CD4-positive, CD25-positive, alpha-beta regulatory T cell (primary cell): Measurements from ENCODE around the gene FAM83D. TPM values are rescaled to one million over a fixed set of nuclear protein-coding genes. Genes with fewer than 3 reads are reported as not detected.

Source experiments
- ATAC-seq, 2 donors: fragments of 150-1000 bp; cut with Tn5 transposase; one replicate each; pipeline ENCODE4 v1.10.0; 2021; ENCODE audit warnings: low read depth in 2 of 2, moderate number of reproducible peaks in 2 of 2, moderate library complexity in 1 of 2
- DNase-seq, 3 donors: peaks; one replicate each; pipeline versions ENCODE4 v3.0.0 to v3.0.0-alpha.2; 2012 to 2022; ENCODE audit warnings: mixed read lengths in 1 of 3
- H3K27ac ChIP-seq: one replicate; pipeline ENCODE4 v1.7.0; 2013; ENCODE audit warnings: mild to moderate bottlenecking, low read length; ENCODE audit not compliant: insufficient read depth, poor library complexity, severe bottlenecking
- H3K27me3 ChIP-seq: one replicate; pipeline ENCODE4 v1.7.0; 2013; ENCODE audit warnings: low read length; ENCODE audit not compliant: control insufficient read depth, insufficient read depth
- H3K36me3 ChIP-seq: one replicate; pipeline ENCODE4 v1.7.0; 2013; ENCODE audit warnings: mild to moderate bottlenecking, low read length, moderate library complexity; ENCODE audit not compliant: control insufficient read depth, insufficient read depth
- H3K4me1 ChIP-seq: 2 replicates; pipeline ENCODE4 v1.7.0; 2013; ENCODE audit warnings: mild to moderate bottlenecking, low read length; ENCODE audit not compliant: insufficient read depth, control insufficient read depth, poor library complexity, severe bottlenecking
- H3K4me3 ChIP-seq: one replicate; pipeline ENCODE4 v1.7.0; 2013; ENCODE audit warnings: low read depth, mild to moderate bottlenecking, low read length, moderate library complexity
- H3K9me3 ChIP-seq, 2 experiments: 1 replicate in 1 of 2; 2 replicates in 1 of 2; pipeline ENCODE4 v1.7.0; 2013; ENCODE audit warnings: low read length in 2 of 2, mild to moderate bottlenecking in 1 of 2, moderate library complexity in 1 of 2; ENCODE audit not compliant: control insufficient read depth in 2 of 2
- H3K27ac Mint-ChIP-seq, 3 donors: one replicate each; pipeline ENCODE4 v1.8.0; 2020 to 2022; ENCODE audit warnings: mild to moderate bottlenecking in 3 of 3, mixed read lengths in 3 of 3, moderate library complexity in 2 of 3
- H3K27me3 Mint-ChIP-seq: one replicate; pipeline ENCODE4 v1.8.0; 2022; ENCODE audit warnings: mild to moderate bottlenecking, mixed read lengths
- H3K36me3 Mint-ChIP-seq: one replicate; pipeline ENCODE4 v1.8.0; 2020; ENCODE audit warnings: mixed read lengths
- H3K4me1 Mint-ChIP-seq, 4 donors: one replicate each; pipeline ENCODE4 v1.8.0; 2020 to 2022; ENCODE audit warnings: mixed read lengths in 4 of 4, mild to moderate bottlenecking in 1 of 4
- H3K4me3 Mint-ChIP-seq, 4 donors: one replicate each; pipeline ENCODE4 v1.8.0; 2020 to 2022; ENCODE audit warnings: mild to moderate bottlenecking in 4 of 4, mixed read lengths in 4 of 4, moderate library complexity in 3 of 4
- H3K9me3 Mint-ChIP-seq, 7 donors: one replicate each; pipeline ENCODE4 v1.8.0; 2020 to 2022; ENCODE audit warnings: mixed read lengths in 7 of 7, mild to moderate bottlenecking in 3 of 7, moderate library complexity in 2 of 7
- polyA plus RNA-seq, 4 donors: library from polyadenylated mRNA; unstranded; fragments of 300-500 nt; fragmentation: Illumina TruSeq; gene quantifications; one replicate each; pipeline ENCODE4 v1.2.3, GENCODE V29; 2021
- total RNA-seq: library from RNA; stranded (reverse); gene quantifications from one replicate; pipeline ENCODE4 v1.2.3, GENCODE V29; 2022

The FAM83D gene
- total and polyA plus RNA-seq, 5 donors from 2014 or later, result 0.20 to 8.6 (median 1.3) TPM

DNA sequence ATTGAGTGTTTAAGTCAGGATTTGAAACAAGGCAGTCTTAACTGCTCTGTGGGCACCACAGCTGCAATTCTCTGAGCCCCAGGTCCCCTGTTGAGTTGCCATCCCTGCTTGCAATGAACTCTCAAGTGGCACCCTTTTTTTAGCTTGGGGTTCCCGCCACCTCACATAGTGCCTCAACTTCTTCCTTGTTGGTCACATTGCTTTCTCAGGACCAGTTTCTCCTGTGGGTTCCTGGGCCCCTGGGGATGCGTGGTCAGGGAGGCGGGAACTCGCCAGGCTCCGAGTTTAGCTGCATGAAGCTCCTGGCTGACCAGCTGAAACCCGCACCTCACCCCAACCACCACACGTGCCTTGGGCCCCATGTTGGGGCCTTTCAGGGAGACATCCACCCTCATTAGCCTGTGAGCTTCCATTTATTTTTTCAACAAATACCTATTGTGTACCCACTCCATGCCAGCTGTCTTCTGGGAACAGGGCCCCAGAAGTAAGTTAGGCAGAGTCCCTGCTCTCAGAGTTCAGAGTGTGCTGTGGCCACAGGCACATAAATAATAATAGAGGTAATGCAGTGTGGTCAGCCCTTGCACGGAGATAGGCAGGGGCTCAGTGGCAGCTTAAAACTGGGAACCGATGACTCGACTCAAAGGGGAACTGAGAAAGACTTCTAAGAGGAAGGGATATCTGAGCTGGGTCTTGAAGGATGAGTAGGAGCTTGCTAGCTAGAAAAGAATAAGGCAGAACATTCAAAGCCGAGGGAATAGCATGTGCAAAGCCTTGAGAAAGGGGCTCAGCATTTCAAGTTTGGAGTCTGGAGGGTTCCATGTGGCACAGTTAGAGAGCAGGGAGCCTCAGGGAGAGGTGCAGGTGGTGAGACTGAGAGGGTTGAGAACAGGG is 33.9 kb upstream of the FAM83D start:
- DNase-seq (no peak), ATAC-seq (peak in 1 of 2 donors; percentile 9)
- peak overlapping the region in 1 of 4 donors; percentile 65 for H3K4me3 Mint-ChIP-seq
- peaks cover 8 to 44% (median 23%) of the 10 kb centered on the region in 4 donors for H3K4me1 Mint-ChIP-seq
- Histone ChIP-seq H3K36me3 (peaks cover 35% of the 10 kb centered on the region), H3K4me3 (peak overlapping the region; percentile 35), H3K4me1 (peaks cover 23% of the 10 kb centered on the region), H3K27ac (peak overlapping the region; percentile 50), H3K27me3 (no peaks in the 10 kb centered on the region), H3K9me3 (no peaks in the 10 kb centered on the region)
- peaks cover 11% of the 10 kb centered on the region for H3K36me3 Mint-ChIP-seq
- H3K9me3 Mint-ChIP-seq, result peaks cover 0 to 3% (median 0%) of the 10 kb centered on the region in 7 donors
- H3K27ac Mint-ChIP-seq, result peak overlapping the region; percentile 58 to 97 (median 87)
- H3K27me3 Mint-ChIP-seq, result no peaks in the 10 kb centered on the region

DNA sequence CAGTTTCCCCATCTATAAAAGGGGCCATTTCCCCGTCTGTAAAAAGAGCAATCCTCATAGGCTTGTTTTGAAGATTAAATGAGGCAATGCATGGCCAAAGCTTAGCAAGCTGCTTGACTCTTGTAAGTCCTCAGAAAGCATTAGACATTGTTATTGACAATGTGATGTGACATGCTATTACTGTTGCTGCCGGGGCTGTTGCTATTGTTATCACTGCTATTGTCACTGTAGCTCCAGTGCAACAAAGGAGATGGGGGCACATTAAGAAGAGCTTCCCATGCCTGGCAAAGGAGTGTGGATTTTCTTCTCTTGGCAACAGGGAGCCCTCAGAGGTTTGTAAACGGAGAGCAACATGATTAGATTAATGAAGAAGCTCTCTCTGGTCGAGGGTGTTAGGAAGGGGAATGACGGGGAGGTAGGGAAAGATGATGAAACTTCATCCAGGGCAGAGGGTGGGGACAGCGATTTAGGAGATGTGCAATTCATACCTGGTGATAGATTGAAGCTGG is 33.1 kb upstream of the FAM83D start:
- H3K36me3 ChIP-seq, result peaks cover 43% of the 10 kb centered on the region
- Mint-ChIP-seq H3K27ac (peak overlapping the region; percentile 58 to 97 (median 87)), H3K36me3 (peaks cover 19% of the 10 kb centered on the region), H3K4me3 (peak overlapping the region; percentile 24 to 93 (median 71)), H3K27me3 (no peaks in the 10 kb centered on the region), H3K9me3 (peaks cover 0 to 3% (median 0%) of the 10 kb centered on the region in 7 donors), H3K4me1 (peaks cover 16 to 44% (median 22%) of the 10 kb centered on the region in 4 donors)
- peak overlapping the region; percentile 50 for H3K27ac ChIP-seq
- H3K9me3 ChIP-seq, result no peaks in the 10 kb centered on the region
- H3K27me3 ChIP-seq, result no peaks in the 10 kb centered on the region
- H3K4me1 ChIP-seq, result peaks cover 23% of the 10 kb centered on the region
- peak overlapping the region; percentile 35 for H3K4me3 ChIP-seq
- ATAC-seq (peak in 1 of 2 donors; percentile 20), DNase-seq (no peak)

DNA sequence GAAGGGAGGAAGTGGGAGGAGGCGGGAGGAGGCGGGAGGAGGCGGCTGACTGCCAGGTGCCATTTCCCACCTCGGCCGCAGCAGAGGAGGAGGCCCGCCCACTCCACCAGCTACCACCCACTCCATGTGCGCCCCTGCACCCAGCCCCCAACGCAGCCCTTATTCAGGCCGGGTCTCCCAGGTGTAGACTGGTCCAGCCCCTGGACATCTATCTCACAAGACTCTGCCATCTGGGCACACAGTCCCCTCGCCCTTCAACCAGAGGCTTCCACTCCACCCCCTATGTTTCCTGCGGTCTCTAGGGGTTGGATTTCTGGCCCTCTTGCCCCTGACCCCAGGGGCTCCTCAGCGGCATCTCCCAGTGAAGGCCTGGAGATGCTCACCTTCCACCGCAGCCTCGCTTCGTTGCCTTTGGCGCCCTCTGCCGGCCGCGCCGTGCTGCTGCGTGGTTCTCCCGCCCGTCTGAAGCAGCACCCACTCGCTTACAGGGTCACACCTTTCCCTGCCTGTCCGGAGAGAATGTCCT is 32.6 kb upstream of the FAM83D start:
- no peaks in the 10 kb centered on the region for H3K9me3 ChIP-seq
- no peaks in the 10 kb centered on the region for H3K27me3 ChIP-seq
- H3K9me3 Mint-ChIP-seq, result peaks cover 0 to 3% (median 0%) of the 10 kb centered on the region in 7 donors
- peak; percentile 85 for ATAC-seq
- H3K27me3 Mint-ChIP-seq, result no peaks in the 10 kb centered on the region
- H3K4me3 Mint-ChIP-seq, result peak overlapping the region in 3 of 4 donors; percentile 24 to 93 (median 72)
- H3K4me1 Mint-ChIP-seq, result peaks cover 17 to 41% (median 22%) of the 10 kb centered on the region in 4 donors
- H3K4me1 ChIP-seq, result peaks cover 23% of the 10 kb centered on the region
- peak overlapping the region; percentile 50 for H3K27ac ChIP-seq
- peaks cover 20% of the 10 kb centered on the region for H3K36me3 Mint-ChIP-seq
- peak; percentile 65 to 79 (median 78) for DNase-seq
- no peak overlapping the region for H3K4me3 ChIP-seq
- peaks cover 46% of the 10 kb centered on the region for H3K36me3 ChIP-seq
- H3K27ac Mint-ChIP-seq, result peak overlapping the region; percentile 58 to 97 (median 87)

DNA sequence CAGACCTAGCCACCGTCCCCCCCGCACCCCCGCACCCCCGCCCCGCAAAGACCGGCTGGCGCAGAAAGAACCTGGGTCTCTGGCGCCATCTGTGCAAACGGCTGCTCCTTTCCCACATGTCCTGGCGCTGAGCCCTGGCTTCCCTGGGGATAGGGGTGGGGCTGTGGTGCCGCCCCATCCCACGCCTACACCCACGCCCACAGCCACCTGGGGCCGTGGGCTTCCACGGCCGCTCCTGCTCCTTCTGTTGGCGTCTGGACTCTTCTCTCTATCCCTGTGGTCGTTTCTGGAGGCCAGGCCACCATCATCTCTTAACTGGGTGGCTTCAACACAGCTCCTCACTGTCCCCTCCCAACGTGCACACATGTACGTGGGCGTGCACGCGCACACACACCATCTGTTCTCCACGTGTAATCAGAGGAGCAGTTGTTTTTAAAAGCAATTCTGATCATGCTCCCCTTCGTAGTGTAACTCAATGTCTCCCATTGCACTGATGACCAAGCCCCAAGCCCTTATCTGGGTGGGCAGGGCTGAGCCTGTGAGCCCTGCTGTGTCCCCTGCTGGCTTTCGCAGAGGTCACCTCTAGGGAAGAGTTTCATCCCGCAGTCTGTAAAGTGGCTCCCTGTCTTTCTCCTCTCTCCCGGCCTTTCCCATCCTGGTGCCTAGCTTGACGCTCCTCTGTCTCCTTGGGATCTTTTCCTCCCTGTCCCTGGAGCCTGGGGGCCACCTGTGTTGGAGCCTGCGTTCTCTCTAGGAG is 31.9 kb upstream of the FAM83D start:
- no peak for ATAC-seq
- H3K27me3 ChIP-seq, result no peaks in the 10 kb centered on the region
- H3K4me3 Mint-ChIP-seq, result peak overlapping the region in 2 of 4 donors; percentile 71 to 82
- no peak overlapping the region for H3K27ac ChIP-seq
- peaks cover 0 to 3% (median 0%) of the 10 kb centered on the region in 7 donors for H3K9me3 Mint-ChIP-seq
- peaks cover 17 to 41% (median 22%) of the 10 kb centered on the region in 4 donors for H3K4me1 Mint-ChIP-seq
- DNase-seq, result no peak
- no peaks in the 10 kb centered on the region for H3K9me3 ChIP-seq
- H3K36me3 ChIP-seq, result peaks cover 50% of the 10 kb centered on the region
- H3K4me3 ChIP-seq, result no peak overlapping the region
- H3K27me3 Mint-ChIP-seq, result no peaks in the 10 kb centered on the region
- peak overlapping the region; percentile 87 to 92 (median 91) for H3K27ac Mint-ChIP-seq
- peaks cover 23% of the 10 kb centered on the region for H3K4me1 ChIP-seq
- H3K36me3 Mint-ChIP-seq, result peaks cover 20% of the 10 kb centered on the region

DNA sequence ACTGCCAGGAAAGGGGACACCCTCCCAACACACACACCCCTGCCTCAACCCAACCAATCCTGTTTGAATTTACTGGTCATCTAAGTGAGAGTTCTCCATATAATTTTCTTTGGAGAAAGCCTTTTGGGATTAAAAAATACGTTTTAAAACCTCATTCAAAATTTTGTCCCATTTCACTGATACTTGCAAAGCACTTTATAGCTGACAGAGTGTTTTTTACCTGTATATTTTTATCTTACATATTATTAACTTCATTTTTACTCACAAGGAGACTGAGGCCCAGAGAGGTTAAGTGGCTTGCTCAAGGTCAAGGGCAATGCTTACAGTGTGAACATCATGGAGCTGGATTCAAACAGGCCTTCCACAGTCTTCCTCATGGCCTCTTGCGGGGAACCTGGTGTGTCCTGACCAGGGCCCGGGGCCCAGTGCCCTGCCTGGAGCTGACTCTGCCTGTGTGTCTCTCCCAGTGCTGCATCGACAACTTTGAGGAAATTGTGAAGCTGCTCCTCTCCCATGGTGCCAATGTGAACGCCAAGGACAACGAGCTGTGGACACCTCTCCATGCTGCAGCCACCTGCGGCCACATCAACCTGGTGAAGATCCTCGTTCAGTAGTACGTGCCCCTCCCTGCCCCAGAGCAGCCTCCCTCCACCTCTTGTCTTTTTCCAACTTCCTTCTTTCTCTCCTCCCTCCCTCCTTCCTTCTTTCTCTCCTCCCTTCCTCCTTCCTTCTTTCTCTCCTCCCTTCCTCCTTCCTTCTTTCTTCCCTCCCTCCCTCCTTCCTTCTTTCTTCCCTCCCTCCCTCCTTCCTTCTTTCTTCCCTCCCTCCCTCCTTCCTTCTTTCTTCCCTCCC is 30.9 kb upstream of the FAM83D start:
- Mint-ChIP-seq H3K36me3 (peaks cover 20% of the 10 kb centered on the region), H3K27ac (peak overlapping the region in 1 of 3 donors; percentile 87), H3K4me3 (no peak overlapping the region), H3K27me3 (no peaks in the 10 kb centered on the region), H3K9me3 (peaks cover 0 to 3% (median 0%) of the 10 kb centered on the region in 7 donors), H3K4me1 (peaks cover 17 to 35% (median 21%) of the 10 kb centered on the region in 4 donors)
- H3K27me3 ChIP-seq, result no peaks in the 10 kb centered on the region
- peaks cover 23% of the 10 kb centered on the region for H3K4me1 ChIP-seq
- no peak overlapping the region for H3K27ac ChIP-seq
- H3K4me3 ChIP-seq, result no peak overlapping the region
- no peaks in the 10 kb centered on the region for H3K9me3 ChIP-seq
- ATAC-seq (no peak), DNase-seq (no peak)
- peaks cover 47% of the 10 kb centered on the region for H3K36me3 ChIP-seq

DNA sequence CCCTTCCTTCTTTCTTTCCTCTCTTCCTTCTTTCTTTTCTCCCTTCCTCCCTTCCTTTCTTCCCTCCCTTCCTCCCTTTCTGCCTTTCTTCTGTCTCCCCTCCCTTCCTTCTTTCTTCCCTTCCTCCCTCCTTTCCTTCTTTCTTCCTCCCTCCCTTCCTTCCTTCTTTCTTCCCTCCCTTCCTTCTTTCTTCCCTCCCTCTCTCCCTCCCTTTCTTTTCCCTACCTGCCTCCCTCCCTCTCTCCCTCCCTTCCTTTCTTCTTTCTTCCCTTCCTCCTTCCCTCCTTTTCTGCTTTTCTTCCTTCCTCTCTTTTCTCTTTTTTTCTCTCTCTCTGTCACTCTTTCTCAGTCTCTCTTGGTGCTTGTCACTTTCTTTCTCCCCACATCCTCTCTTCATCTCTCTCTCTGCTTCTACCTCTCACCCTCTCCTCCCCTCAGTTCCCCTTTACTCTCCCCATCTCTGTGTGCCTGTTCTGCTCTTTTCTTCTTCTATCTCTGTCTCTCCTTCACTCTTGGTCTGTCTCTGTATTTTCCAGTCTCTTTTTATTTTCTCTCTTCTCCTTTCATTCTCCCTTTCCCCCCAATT is 30.1 kb upstream of the FAM83D start:
- Histone ChIP-seq H3K9me3 (no peaks in the 10 kb centered on the region), H3K27ac (no peak overlapping the region), H3K4me3 (no peak overlapping the region), H3K4me1 (peaks cover 23% of the 10 kb centered on the region), H3K27me3 (no peaks in the 10 kb centered on the region), H3K36me3 (peaks cover 53% of the 10 kb centered on the region)
- no peak for ATAC-seq
- Mint-ChIP-seq H3K27ac (no peak overlapping the region), H3K27me3 (no peaks in the 10 kb centered on the region), H3K4me1 (peaks cover 17 to 33% (median 21%) of the 10 kb centered on the region in 4 donors), H3K36me3 (peaks cover 26% of the 10 kb centered on the region), H3K9me3 (peaks cover 0 to 3% (median 0%) of the 10 kb centered on the region in 7 donors), H3K4me3 (no peak overlapping the region)
- DNase-seq, result no peak
